ENCODE data around the gene PAK4.

PAK4 gene

DNA sequence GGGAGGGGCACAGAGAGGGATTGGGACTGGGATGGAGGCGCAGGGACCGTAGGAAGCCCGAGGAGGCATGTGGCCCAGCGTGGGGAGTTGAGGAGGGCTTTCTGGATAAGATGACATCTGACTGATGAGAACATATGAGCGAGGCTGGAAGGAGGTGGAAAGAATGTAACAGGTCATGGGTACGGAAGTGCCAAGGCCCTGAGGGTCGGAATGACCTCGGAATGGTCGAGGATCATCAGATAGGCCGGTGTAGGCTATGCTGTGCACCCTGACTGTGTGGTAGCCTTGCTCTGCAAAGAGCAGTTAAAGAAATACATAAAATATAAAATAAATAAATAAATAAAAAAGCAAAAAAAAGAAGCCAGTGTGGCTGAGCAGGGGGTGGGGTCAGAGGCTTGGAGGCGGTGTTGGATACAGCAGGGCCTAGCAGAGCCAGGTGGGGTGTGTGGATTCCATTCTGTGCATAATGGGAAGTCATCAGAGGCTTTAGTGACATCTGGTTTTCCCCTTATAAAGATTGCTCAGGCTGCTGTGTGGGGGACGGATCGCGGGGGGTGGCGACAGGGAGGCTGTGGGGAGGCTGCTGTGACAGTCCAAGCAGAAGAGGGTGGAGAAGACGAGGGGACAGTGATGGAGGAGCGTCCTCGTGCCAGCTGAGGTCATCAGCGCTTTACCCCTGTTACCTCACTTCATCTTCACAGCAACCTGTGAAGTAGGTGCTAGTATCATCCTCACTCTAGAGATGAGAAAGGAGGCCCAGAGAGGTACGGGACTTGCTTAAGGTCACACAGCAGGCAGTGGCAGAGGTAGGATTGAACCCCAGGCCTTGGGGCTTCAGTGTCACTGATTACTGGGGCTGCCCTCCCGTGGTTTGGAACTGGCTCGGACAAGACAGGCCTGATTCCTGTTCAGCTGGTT is 5.0 kb downstream of the PAK4 start:
- H3K9me3 Mint-ChIP-seq, result no peaks in the 10 kb centered on the region
- H3K4me1 Mint-ChIP-seq, result peaks cover 46% of the 10 kb centered on the region
- H3K4me3 Mint-ChIP-seq, result no peak overlapping the region
- ATAC-seq (ENCODE audit: low read depth) (peak; percentile 38), DNase-seq (ENCODE audit: low spot score in 2 of 2) (no peak)
- H3K36me3 Mint-ChIP-seq, result peaks cover 2% of the 10 kb centered on the region
- H3K27ac Mint-ChIP-seq, result peak overlapping the region; percentile 84
- no peaks in the 10 kb centered on the region for H3K27me3 Mint-ChIP-seq

DNA sequence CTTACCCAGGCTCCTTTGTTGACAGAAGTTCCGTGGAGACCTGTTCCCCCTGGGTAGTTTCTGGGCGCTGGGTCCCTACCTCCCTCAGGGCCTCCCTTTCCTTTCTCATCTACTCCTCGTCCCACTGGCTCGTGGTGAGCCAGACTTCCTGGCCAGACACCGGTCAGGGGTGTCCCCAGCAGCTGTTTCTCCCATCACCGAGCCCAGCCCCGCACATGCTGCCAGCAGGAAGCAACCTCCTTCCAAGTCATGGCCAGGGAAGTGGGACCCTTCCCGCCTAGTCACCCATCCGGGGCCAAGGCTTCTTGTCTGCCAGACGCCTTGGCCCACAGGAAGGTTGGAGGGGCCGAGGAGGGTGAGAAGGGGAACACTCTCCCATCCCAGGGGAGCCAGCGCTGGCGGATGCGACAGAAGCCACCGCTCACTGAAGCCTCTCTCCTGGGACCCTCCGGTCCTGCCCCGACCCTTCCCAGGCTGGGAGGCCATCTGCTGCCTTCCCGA is 5.7 kb downstream of the PAK4 start:
- Mint-ChIP-seq H3K4me3 (no peak overlapping the region), H3K27me3 (no peaks in the 10 kb centered on the region), H3K4me1 (peaks cover 47% of the 10 kb centered on the region), H3K36me3 (peaks cover 2% of the 10 kb centered on the region), H3K27ac (peak overlapping the region; percentile 84), H3K9me3 (no peaks in the 10 kb centered on the region)
- no peak for ATAC-seq (ENCODE audit: low read depth)
- no peak for DNase-seq (ENCODE audit: low spot score in 2 of 2)

DNA sequence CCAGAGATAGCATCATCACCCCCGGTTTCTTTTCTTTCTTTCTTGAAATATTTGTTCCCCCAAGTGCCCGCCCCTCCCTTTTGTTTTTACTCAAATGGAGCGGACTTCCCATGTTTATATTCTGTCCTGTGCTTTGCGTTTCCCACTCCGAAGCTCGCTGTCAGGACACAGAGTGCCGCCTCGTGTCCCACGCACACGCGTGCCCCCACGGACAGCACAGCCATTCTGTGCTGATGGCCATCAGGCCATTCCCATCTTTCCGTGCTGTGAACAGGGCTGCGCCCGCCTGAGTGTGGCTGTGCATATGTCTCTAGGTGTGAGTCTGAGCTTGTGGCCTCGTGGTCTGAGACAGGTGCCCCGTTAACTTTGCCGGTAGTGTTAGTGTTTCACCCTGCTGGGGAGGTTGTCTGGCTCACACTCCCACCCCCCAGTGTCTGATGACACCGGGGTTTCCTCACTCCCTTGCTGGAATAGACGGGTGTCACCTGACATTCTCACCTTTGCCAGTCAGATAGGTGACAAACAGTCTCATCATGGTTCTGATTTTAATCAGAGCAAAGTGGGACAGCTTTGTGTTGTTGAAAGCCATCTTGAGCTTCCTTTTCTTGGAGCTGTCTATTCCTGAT is 6.9 kb downstream of the PAK4 start:
- Mint-ChIP-seq H3K27me3 (no peaks in the 10 kb centered on the region), H3K4me1 (peaks cover 42% of the 10 kb centered on the region), H3K36me3 (peaks cover 2% of the 10 kb centered on the region), H3K9me3 (no peaks in the 10 kb centered on the region), H3K4me3 (no peak overlapping the region), H3K27ac (peak overlapping the region; percentile 84)
- DNase-seq (ENCODE audit: low spot score in 2 of 2) (no peak), ATAC-seq (ENCODE audit: low read depth) (no peak)

DNA sequence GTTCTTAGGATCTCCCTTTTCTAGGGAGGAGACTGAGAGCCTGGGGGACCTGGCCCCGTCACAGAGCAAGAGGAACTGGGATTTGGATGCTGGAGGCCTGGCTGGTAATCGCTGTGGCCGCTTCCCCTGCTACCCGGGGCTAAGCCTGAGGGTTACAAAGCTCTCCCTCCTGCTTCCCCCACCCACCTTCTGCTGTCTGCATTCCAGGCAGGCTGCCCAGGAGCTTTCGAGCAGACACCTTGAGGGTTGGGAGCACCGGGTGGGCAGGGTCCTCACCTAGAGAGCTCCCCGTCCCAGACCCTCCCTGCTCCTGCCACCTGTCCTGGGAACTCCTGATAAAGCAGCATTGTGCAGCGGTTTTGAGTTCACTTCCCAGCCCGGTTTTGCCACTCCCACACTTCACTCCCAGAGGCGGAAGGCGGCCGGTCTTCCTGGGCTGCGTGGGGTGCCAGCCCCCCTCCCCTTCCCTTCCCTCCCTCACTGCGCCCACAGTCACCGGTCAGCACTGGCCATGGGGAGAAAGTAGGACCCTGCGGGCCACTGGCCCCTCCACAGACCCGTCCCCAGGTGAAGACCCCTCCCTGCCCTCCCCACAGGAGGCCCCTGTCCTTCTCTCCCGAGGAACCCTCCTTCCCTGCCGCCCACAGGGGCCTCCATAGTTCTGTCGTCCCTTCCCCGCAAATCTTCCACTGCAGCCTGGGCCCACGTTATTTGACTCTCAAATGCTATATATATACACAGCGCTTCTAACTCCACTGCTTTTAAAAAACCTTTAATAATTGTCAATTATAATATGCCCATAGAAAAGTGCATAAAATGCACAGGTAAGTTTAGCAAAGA is 8.1 kb downstream of the PAK4 start:
- no peaks in the 10 kb centered on the region for H3K27me3 Mint-ChIP-seq
- no peak overlapping the region for H3K27ac Mint-ChIP-seq
- H3K9me3 Mint-ChIP-seq, result no peaks in the 10 kb centered on the region
- ATAC-seq (ENCODE audit: low read depth) (no peak), DNase-seq (ENCODE audit: low spot score in 2 of 2) (no peak)
- peaks cover 41% of the 10 kb centered on the region for H3K4me1 Mint-ChIP-seq
- peaks cover 2% of the 10 kb centered on the region for H3K36me3 Mint-ChIP-seq
- no peak overlapping the region for H3K4me3 Mint-ChIP-seq

DNA sequence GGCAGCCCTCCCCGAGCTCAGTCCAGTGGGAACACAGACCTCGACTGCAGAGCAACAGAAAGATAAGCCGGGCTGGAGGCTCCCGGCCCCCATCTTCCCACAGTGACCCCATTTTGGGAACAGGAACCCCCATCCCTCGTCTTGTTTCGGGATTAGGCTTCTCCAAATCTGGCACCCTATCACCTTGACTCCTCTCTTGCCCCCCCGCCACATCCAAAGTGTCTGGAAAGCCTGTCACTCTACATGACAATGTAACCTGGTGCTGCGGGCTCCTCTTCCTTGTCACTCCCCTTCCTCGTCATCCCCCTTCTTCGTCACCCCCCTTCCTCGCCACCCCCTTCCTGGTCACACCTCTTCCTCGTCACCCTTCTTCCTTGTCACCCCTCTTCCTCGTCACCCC is 10.1 kb downstream of the PAK4 start:
- DNase-seq (ENCODE audit: low spot score in 2 of 2) (no peak), ATAC-seq (ENCODE audit: low read depth) (no peak)
- H3K36me3 Mint-ChIP-seq, result peaks cover 2% of the 10 kb centered on the region
- no peak overlapping the region for H3K4me3 Mint-ChIP-seq
- H3K27ac Mint-ChIP-seq, result no peak overlapping the region
- peaks cover 28% of the 10 kb centered on the region for H3K4me1 Mint-ChIP-seq
- H3K27me3 Mint-ChIP-seq, result no peaks in the 10 kb centered on the region
- H3K9me3 Mint-ChIP-seq, result no peaks in the 10 kb centered on the region

DNA sequence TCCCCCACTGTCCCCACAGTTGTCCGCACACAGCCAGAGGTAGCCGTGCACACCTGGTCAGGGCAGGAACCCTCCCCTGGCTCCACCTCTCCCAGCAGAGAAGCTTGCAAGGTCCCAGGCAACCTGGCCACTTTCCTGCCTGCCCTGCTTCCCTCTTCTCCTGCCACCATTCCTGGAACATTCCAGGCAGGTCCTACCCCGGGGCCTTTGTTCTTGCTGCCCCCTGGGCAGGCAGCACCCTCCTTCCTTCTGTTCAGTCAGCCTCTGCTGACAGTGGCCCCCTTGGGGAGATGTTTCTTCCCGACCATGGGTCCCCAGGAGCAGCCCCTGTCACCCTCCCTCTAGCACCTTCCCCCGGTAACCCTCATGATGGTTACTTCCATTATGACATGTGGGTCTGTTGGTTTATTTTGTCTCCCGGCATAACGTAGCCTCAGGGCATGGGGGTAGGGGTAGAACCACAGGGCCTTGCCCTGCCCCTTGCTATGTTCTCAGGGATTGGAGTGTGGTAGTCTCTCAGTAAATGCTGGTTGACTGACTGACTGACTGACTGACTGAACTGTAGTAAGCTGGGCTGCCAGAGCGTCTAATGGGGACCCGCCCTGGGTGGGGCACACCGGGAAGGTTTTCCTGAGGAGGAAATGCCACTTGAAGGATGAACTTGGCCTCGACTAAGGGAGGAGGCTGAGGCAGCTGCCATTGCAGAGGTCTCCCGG is 10.8 kb downstream of the PAK4 start:
- peak overlapping the region; percentile 21 for H3K27ac Mint-ChIP-seq

GRCh38 chr19:39137131-39137530 is 11.5 kb downstream of the PAK4 start:
- Mint-ChIP-seq H3K36me3 (peaks cover 2% of the 10 kb centered on the region), H3K4me1 (peaks cover 21% of the 10 kb centered on the region), H3K27ac (no peak overlapping the region)

More for the DNA sequence above, 10.8 kb downstream of the PAK4 start:
- H3K9me3 Mint-ChIP-seq, result no peaks in the 10 kb centered on the region
- H3K4me1 Mint-ChIP-seq, result peaks cover 23% of the 10 kb centered on the region
- peaks cover 2% of the 10 kb centered on the region for H3K36me3 Mint-ChIP-seq
- DNase-seq (ENCODE audit: low spot score in 2 of 2), result no peak
- ATAC-seq (ENCODE audit: low read depth), result no peak
- no peak overlapping the region for H3K4me3 Mint-ChIP-seq
- H3K27me3 Mint-ChIP-seq, result no peaks in the 10 kb centered on the region

DNA sequence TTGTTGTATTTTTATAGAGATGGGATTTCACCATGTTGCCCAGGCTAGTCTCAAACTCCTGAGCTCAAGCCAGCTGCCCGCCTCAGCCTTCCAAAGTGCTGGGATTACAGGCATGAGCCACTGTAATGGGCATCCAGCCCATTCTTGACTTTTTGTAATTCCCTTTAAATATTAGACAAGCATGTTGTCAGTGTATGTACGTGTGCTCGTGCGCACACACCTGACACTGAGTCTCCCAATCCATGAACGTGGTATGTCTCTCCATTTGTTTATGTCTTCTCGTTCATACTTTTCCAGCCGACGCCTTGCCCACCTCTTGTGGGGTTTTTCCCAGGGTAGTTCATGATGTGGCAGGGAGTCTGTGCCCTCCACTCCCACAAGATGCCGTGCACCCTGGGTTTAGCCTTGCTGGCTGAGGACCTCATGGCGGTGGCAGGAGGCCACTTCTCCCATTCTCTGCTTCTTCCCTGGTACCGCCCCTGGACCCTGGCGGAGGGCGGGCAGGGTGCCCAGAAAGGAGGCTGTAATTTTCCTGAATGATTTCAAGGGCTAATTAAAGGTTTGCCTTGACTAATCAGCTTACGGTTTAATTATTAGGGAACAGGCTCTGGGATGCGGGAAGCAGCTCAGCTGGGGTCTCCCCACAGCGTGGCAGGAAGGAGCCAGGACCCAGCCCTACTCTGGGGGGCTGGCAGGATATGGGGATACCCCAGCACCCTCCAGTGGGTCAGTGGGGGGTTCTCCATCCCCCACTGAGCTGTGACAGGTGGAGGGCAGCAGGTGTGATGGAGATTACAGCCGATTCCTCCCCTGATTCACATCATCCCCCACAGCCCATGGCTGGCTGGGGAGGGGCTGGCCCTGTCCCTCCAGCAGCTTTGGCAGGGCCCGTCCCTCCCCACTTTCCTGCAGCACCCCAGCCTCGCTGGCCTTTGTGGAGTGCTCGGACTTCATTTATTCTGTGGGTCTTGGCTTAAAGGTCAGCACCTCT is 12.9 kb downstream of the PAK4 start:
- H3K9me3 Mint-ChIP-seq, result no peaks in the 10 kb centered on the region
- no peak overlapping the region for H3K27ac Mint-ChIP-seq
- DNase-seq (ENCODE audit: low spot score in 2 of 2), result no peak
- H3K4me1 Mint-ChIP-seq, result peaks cover 22% of the 10 kb centered on the region
- H3K36me3 Mint-ChIP-seq, result peaks cover 5% of the 10 kb centered on the region
- no peak overlapping the region for H3K4me3 Mint-ChIP-seq
- H3K27me3 Mint-ChIP-seq, result no peaks in the 10 kb centered on the region
- ATAC-seq (ENCODE audit: low read depth), result no peak

More at GRCh38 chr19:39137131-39137530, 11.5 kb downstream of the PAK4 start:
- no peak for DNase-seq (ENCODE audit: low spot score in 2 of 2)
- Mint-ChIP-seq H3K4me3 (no peak overlapping the region), H3K27me3 (no peaks in the 10 kb centered on the region), H3K9me3 (no peaks in the 10 kb centered on the region)
- ATAC-seq (ENCODE audit: low read depth), result no peak

DNA sequence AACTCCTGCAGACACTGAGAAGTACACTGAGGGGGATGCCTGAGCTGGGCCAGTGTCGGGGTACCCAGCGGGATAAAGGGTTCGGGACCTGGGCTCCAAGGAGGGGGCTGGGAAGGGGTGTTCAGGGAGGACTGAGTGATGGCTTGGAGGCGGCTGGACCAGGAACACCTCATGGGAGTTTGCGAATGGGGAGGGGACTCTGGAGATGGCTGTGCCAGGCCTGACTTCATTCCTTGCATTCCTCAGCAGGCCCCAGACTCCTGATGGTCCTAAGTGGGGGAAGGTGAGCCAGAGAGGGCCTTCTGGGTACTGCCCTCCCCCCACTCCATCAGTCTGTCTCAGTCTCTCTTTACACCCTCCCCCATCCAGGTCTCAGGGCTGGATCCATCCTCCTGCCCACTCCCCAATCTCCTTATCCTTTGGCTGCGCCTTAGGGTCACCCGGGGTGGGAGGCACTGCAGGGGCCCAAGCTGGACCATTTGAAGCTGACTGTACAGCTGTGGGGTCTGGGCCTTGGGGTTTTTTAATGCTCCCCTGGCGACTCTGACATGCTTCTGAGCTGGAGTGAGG is 13.8 kb downstream of the PAK4 start:
- no peak overlapping the region for H3K4me3 Mint-ChIP-seq
- H3K9me3 Mint-ChIP-seq, result no peaks in the 10 kb centered on the region
- ATAC-seq (ENCODE audit: low read depth) (no peak), DNase-seq (ENCODE audit: low spot score in 2 of 2) (no peak)
- H3K36me3 Mint-ChIP-seq, result peaks cover 3% of the 10 kb centered on the region
- peaks cover 21% of the 10 kb centered on the region for H3K4me1 Mint-ChIP-seq
- no peaks in the 10 kb centered on the region for H3K27me3 Mint-ChIP-seq
- H3K27ac Mint-ChIP-seq, result no peak overlapping the region

- Mint-ChIP-seq H3K27me3 (no peaks in the 10 kb centered on the region), H3K27ac (no peak overlapping the region), H3K4me3 (no peak overlapping the region), H3K4me1 (peaks cover 27% of the 10 kb centered on the region), H3K9me3 (no peaks in the 10 kb centered on the region), H3K36me3 (peaks cover 3% of the 10 kb centered on the region)
- no peak for DNase-seq (ENCODE audit: low spot score in 2 of 2)
- no peak for ATAC-seq (ENCODE audit: low read depth)
These were observed 14.4 kb downstream of the PAK4 start for GRCh38 chr19:39139971-39140453.

DNA sequence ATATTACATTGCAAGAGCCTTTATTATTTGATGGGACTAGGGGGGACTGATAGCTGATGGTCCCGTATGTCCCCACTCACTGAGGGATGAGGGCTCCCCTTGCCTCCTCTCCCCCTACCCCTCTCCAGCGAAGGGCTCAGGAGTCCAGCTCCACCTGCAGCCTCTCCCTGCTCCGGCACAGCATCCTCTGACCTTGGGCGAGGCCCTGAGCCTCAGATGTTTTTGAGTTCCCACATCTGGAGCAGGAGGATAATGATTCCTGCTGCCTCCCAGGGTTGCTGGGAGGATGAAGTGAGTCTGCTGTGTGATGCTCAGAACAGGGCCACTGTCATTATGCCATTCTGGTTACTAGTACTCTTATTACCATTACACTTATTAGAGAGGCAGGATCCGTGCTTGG is 15.0 kb downstream of the PAK4 start:
- no peak overlapping the region for H3K27ac Mint-ChIP-seq
- DNase-seq (ENCODE audit: low spot score in 2 of 2), result no peak

DNA sequence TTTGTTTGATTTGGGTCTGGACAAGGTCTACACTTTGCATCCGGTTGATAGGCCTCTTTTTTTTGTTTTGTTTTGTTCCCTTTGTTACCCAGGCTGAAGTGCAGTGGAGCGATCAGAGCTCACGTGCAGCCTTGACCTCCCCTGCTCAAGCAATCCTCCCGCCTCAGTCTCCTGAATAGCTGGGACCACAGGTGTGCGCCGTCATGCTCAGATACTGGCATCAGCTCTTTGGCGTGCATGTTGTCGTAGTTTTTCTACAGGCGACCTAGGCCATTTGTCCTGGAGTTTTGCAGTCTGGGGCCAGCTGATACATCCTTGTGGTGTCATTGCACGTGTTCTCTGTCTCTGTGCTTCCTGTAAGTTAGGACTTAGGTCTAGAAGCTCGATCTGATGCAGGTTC is 16.3 kb downstream of the PAK4 start:
- Mint-ChIP-seq H3K36me3 (peaks cover 6% of the 10 kb centered on the region), H3K27me3 (no peaks in the 10 kb centered on the region), H3K4me1 (peaks cover 27% of the 10 kb centered on the region), H3K9me3 (no peaks in the 10 kb centered on the region), H3K27ac (no peak overlapping the region), H3K4me3 (no peak overlapping the region)
- no peak for DNase-seq (ENCODE audit: low spot score in 2 of 2)
- ATAC-seq (ENCODE audit: low read depth), result no peak

More for the DNA sequence above, 15.0 kb downstream of the PAK4 start:
- H3K27me3 Mint-ChIP-seq, result no peaks in the 10 kb centered on the region
- peaks cover 3% of the 10 kb centered on the region for H3K36me3 Mint-ChIP-seq
- H3K4me3 Mint-ChIP-seq, result no peak overlapping the region
- no peaks in the 10 kb centered on the region for H3K9me3 Mint-ChIP-seq
- ATAC-seq (ENCODE audit: low read depth), result no peak
- peaks cover 27% of the 10 kb centered on the region for H3K4me1 Mint-ChIP-seq
